Fibroblast of lung (primary cell): ENCODE results near the gene ACAA2. TPM values are rescaled to one million over a fixed set of nuclear protein-coding genes. Genes with fewer than 3 reads are reported as not detected.

Experiments used
- DNase-seq, 2 donors: peaks; one replicate each; pipeline versions ENCODE4 v3.0.0 to v3.0.0-alpha.2; 2010; ENCODE audit warnings: low read depth in 2 of 2
- H2AFZ ChIP-seq: 2 replicates; pipeline ENCODE4 v1.5.1; 2012; ENCODE audit warnings: low read length, control low read depth, inconsistent platforms
- H3K27ac ChIP-seq: 2 replicates; pipeline ENCODE4 v1.5.1; 2011; ENCODE audit warnings: low read length, control low read depth; ENCODE audit not compliant: insufficient read depth
- H3K27me3 ChIP-seq: 2 replicates; pipeline ENCODE4 v1.5.1; 2011; ENCODE audit warnings: mild to moderate bottlenecking, low read length; ENCODE audit not compliant: control insufficient read depth, insufficient read depth
- H3K36me3 ChIP-seq: 2 replicates; pipeline ENCODE4 v1.5.1; 2011; ENCODE audit warnings: low read length; ENCODE audit not compliant: control insufficient read depth, insufficient read depth
- H3K4me1 ChIP-seq: 2 replicates; pipeline ENCODE4 v1.5.1; 2011; ENCODE audit warnings: low read length; ENCODE audit not compliant: control insufficient read depth, insufficient read depth; ENCODE audit errors: extremely low read depth
- H3K4me2 ChIP-seq: 2 replicates; pipeline ENCODE4 v1.5.1; 2011; ENCODE audit warnings: low read length, control low read depth; ENCODE audit not compliant: insufficient read depth; ENCODE audit errors: extremely low read depth
- H3K4me3 ChIP-seq, 4 experiments: fragments of 200-600 bp in 1 of 4; sonication (generic) in 1 of 4; replicated peaks in 1 of 4; 2 replicates each; pipeline ENCODE4 v1.5.1; 2011 to 2016; ENCODE audit warnings: low read length in 4 of 4, low read depth in 3 of 4, mild to moderate bottlenecking in 3 of 4, control low read depth in 2 of 4, inconsistent platforms in 1 of 4, mixed read lengths in 1 of 4; ENCODE audit not compliant: insufficient read depth in 1 of 4; ENCODE audit errors: control extremely low read depth in 1 of 4
- H3K79me2 ChIP-seq: 2 replicates; pipeline ENCODE4 v1.5.1; 2012; ENCODE audit warnings: mild to moderate bottlenecking, low read length, inconsistent platforms; ENCODE audit not compliant: control insufficient read depth, insufficient read depth
- H3K9ac ChIP-seq: 2 replicates; pipeline ENCODE4 v1.5.1; 2011; ENCODE audit warnings: mild to moderate bottlenecking, low read length, control low read depth; ENCODE audit not compliant: insufficient read depth
- H3K9me3 ChIP-seq: 2 replicates; pipeline ENCODE4 v1.5.1; 2012; ENCODE audit warnings: low read depth, low read length; ENCODE audit not compliant: control insufficient read depth, insufficient read depth
- H4K20me1 ChIP-seq: 2 replicates; pipeline ENCODE4 v1.5.1; 2011; ENCODE audit warnings: low read length; ENCODE audit not compliant: control insufficient read depth, insufficient read depth; ENCODE audit errors: extremely low read depth
- EZH2 ChIP-seq: IDR thresholded peaks from 2 replicates; pipeline ENCODE4 v1.5.1; 2012; ENCODE audit warnings: low read length, control low read depth, mild to moderate bottlenecking; ENCODE audit errors: missing control alignments
- polyA plus RNA-seq, 2 donors: library from polyadenylated mRNA; depleted of rRNA in 1 of 2; stranded (reverse) in 1 of 2; unstranded in 1 of 2; fragments of >200 nt; gene quantifications; 2 replicates each; pipeline ENCODE4 v1.2.1, GENCODE V29; 2011 to 2012; ENCODE audit warnings: missing spikeins in 1 of 2
- total RNA-seq: library from RNA; depleted of rRNA; stranded (reverse); fragments of >200 nt; gene quantifications from 2 replicates; pipeline ENCODE4 v1.2.1, GENCODE V29; 2014
- TF ChIP-seq, protein P1 (sequence below), 2 donors: IDR thresholded peaks in 1 of 2; conservative IDR thresholded peaks in 1 of 2; 1 replicate in 1 of 2; 2 replicates in 1 of 2; pipeline ENCODE4 v1.5.1; 2011 to 2012; ENCODE audit warnings: low read length in 2 of 2, control low read depth in 1 of 2, inconsistent platforms in 1 of 2, low read depth in 1 of 2, mild to moderate bottlenecking in 1 of 2

ACAA2 gene
- total and polyA plus RNA-seq, 2 donors (not counting 1 experiment from before 2014, with no cell fraction given) = 27.1 to 38.5 TPM

DNA sequence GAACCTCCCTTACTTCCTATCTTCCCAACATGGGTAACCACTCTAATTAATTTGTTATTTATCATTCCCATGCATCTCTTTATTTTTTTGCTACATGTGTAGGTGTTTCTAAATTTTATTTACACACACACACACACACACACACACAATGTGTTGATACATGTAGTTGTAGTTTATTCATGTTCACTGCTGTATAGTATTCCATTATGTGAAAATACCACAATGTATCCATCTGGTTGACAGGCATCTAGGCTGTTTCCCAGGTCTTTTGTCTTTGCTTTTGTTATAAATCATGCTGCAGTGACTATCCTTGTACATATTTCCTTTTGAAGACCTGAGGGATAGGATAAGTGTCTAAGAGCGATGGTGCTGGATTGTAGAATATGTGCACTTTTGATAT is 59.7 kb downstream of the ACAA2 start:
- TF ChIP-seq, protein P1, sequence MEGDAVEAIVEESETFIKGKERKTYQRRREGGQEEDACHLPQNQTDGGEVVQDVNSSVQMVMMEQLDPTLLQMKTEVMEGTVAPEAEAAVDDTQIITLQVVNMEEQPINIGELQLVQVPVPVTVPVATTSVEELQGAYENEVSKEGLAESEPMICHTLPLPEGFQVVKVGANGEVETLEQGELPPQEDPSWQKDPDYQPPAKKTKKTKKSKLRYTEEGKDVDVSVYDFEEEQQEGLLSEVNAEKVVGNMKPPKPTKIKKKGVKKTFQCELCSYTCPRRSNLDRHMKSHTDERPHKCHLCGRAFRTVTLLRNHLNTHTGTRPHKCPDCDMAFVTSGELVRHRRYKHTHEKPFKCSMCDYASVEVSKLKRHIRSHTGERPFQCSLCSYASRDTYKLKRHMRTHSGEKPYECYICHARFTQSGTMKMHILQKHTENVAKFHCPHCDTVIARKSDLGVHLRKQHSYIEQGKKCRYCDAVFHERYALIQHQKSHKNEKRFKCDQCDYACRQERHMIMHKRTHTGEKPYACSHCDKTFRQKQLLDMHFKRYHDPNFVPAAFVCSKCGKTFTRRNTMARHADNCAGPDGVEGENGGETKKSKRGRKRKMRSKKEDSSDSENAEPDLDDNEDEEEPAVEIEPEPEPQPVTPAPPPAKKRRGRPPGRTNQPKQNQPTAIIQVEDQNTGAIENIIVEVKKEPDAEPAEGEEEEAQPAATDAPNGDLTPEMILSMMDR (conservative IDR thresholded peaks at IDR 0.05 in 1 of 2, IDR thresholded peaks at IDR 0.05 in 1 of 2; ENCODE audit: low read depth in 1 of 2, low read length in 2 of 2) = no peak
- no peak for TF ChIP-seq EZH2
- H3K4me1 ChIP-seq = no peaks in the 10 kb centered on the region
- H3K79me2 ChIP-seq = no peaks in the 10 kb centered on the region
- H3K4me3 ChIP-seq = no peak overlapping the region
- H3K9me3 ChIP-seq = no peaks in the 10 kb centered on the region
- H3K4me2 ChIP-seq = no peak overlapping the region
- H3K36me3 ChIP-seq = no peaks in the 10 kb centered on the region
- no peaks in the 10 kb centered on the region for H3K27me3 ChIP-seq
- H3K27ac ChIP-seq = no peak overlapping the region
- no peaks in the 10 kb centered on the region for H4K20me1 ChIP-seq
- no peak overlapping the region for H2AFZ ChIP-seq
- H3K9ac ChIP-seq = no peak overlapping the region
- no peak for DNase-seq

DNA sequence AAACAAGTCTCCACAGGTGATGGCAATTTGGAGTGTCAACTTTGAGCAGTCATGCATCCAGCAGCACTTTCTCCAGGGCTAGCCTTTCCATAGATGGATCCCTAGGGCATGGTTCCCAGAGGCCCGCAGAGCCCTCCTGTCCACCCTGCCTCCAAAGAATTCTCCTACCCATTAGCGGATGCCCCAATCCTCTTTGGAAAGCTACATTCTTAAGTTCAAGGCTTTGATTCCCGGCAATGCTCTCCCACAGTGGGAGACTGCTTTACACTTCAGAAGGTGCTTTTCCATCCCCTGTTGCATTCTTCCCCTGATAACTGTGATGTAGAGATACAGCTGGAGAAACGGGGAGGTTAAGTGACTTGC is 61.3 kb downstream of the ACAA2 start:
- no peak for TF ChIP-seq EZH2
- TF ChIP-seq, protein P1 (conservative IDR thresholded peaks at IDR 0.05 in 1 of 2, IDR thresholded peaks at IDR 0.05 in 1 of 2; ENCODE audit: low read depth in 1 of 2, low read length in 2 of 2) = no peak
- H3K36me3 ChIP-seq = no peaks in the 10 kb centered on the region
- H3K79me2 ChIP-seq = no peaks in the 10 kb centered on the region
- no peak overlapping the region for H3K4me2 ChIP-seq
- DNase-seq = no peak
- no peaks in the 10 kb centered on the region for H3K27me3 ChIP-seq
- no peak overlapping the region for H3K9ac ChIP-seq
- no peak overlapping the region for H2AFZ ChIP-seq
- H4K20me1 ChIP-seq = no peaks in the 10 kb centered on the region
- no peaks in the 10 kb centered on the region for H3K4me1 ChIP-seq
- H3K27ac ChIP-seq = no peak overlapping the region
- H3K9me3 ChIP-seq = no peaks in the 10 kb centered on the region
- no peak overlapping the region for H3K4me3 ChIP-seq

DNA sequence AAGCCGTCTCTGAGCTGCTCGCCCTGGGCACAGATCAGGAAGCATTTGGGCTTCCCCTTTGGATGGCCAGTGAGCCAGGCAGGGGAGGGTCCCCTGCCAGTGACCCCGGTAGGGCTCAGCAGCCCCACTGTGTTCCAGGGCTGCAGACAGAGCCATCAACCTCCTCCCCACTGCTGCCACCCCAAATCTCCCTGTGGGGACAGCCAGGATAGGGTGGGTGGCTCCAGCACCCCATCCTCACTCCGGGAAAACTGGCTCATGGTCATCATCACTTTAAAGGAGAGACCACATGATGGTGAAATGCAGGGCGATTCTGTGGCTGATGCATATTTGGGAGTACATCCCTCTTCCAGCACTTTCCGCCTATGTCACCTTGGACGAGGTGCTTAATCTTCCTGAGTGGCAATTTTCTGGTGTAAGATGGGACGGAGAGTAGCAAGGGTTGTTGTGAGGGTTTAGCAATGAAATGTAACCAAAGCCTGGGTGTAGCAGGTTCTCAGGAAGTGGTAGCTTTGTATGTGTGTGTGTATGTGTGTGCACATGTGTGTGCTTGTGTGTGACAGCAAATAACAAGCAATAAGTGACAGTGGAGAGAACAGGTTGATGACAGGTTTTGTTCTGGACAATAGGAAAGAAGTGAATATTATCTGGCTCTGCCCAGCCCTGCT is 61.8 kb downstream of the ACAA2 start:
- no peak overlapping the region for H3K4me2 ChIP-seq
- H3K9me3 ChIP-seq = no peaks in the 10 kb centered on the region
- H4K20me1 ChIP-seq = no peaks in the 10 kb centered on the region
- no peak overlapping the region for H3K9ac ChIP-seq
- H3K4me3 ChIP-seq = no peak overlapping the region
- no peaks in the 10 kb centered on the region for H3K27me3 ChIP-seq
- DNase-seq = no peak
- no peak overlapping the region for H2AFZ ChIP-seq
- H3K4me1 ChIP-seq = no peaks in the 10 kb centered on the region
- no peak for TF ChIP-seq EZH2
- TF ChIP-seq, protein P1 (conservative IDR thresholded peaks at IDR 0.05 in 1 of 2, IDR thresholded peaks at IDR 0.05 in 1 of 2; ENCODE audit: low read depth in 1 of 2, low read length in 2 of 2) = no peak
- H3K36me3 ChIP-seq = no peaks in the 10 kb centered on the region
- no peaks in the 10 kb centered on the region for H3K79me2 ChIP-seq
- H3K27ac ChIP-seq = no peak overlapping the region
